Measurements from ENCODE around the gene TRPV5. TPM values are rescaled to one million over a fixed set of nuclear protein-coding genes. Genes with fewer than 3 reads are reported as not detected.

The TRPV5 gene
- total and polyA plus RNA-seq, 2 of the 4 experiments (the other 2 are of a cell fraction), result not detected

- Histone ChIP-seq H3K56ac (ENCODE audit: extremely low read depth, insufficient read depth, low read length) (no peak overlapping the region), H4K5ac (ENCODE audit: low read depth, low read length) (no peak overlapping the region), H2BK5ac (ENCODE audit: low read depth, low read length, poor library complexity, severe bottlenecking) (no peak overlapping the region), H4K91ac (ENCODE audit: insufficient read depth, low read depth, low read length) (no peak overlapping the region), H2BK15ac (ENCODE audit: low read depth, low read length) (no peak overlapping the region), H3K23ac (ENCODE audit: low read depth, low read length) (no peak overlapping the region), H3K79me1 (ENCODE audit: low read depth in 1 of 2, low read length in 2 of 2) (no peaks in the 10 kb centered on the region), H3K9me1 (ENCODE audit: insufficient read depth, low read length) (no peaks in the 10 kb centered on the region), H3K9ac (ENCODE audit: low read depth, low read length) (no peak overlapping the region), H2AK9ac (replicated peaks; ENCODE audit: low read depth, low read length, poor library complexity) (no peak overlapping the region), H2BK20ac (ENCODE audit: low read depth, low read length) (no peak overlapping the region), H3K4me1 (ENCODE audit: control insufficient read depth, insufficient read depth, low read length) (no peaks in the 10 kb centered on the region), H3K14ac (replicated peaks; ENCODE audit: low read depth, low read length) (no peak overlapping the region), H2AFZ (replicated peaks; ENCODE audit: low read length, poor library complexity) (no peak overlapping the region), H2BK120ac (ENCODE audit: low read depth, low read length) (no peak overlapping the region), H3K18ac (ENCODE audit: low read depth, low read length) (no peak overlapping the region), H3K4me3 (ENCODE audit: insufficient read depth, low read depth, low read length) (no peak overlapping the region), H3K27ac (ENCODE audit: insufficient read depth, low read length) (no peak overlapping the region), H4K20me1 (ENCODE audit: insufficient read depth, low read length) (no peaks in the 10 kb centered on the region), H3K9me3 (ENCODE audit: control insufficient read depth, insufficient read depth, low read length) (peaks cover 3% of the 10 kb centered on the region; the same call in 1 of the 2 replicates), H3K27me3 (ENCODE audit: control insufficient read depth, insufficient read depth, low read length) (no peaks in the 10 kb centered on the region), H3K4ac (ENCODE audit: low read depth, low read length) (no peak overlapping the region), H3K4me2 (ENCODE audit: low read depth, low read length) (no peak overlapping the region), H2AK5ac (ENCODE audit: low read depth, low read length) (no peak overlapping the region), H3K36me3 (ENCODE audit: control insufficient read depth, insufficient read depth, low read length) (no peaks in the 10 kb centered on the region), H4K8ac (ENCODE audit: low read depth in 2 of 2, low read length in 2 of 2) (no peak overlapping the region)
- in situ Hi-C loops (cut with MboI; ENCODE audit: low sequenced_read_pairs) (no loop called here), intact Hi-C loops (cut with micrococcal nuclease) (no loop called here), dilution Hi-C loops (cut with HindIII; ENCODE audit: low sequenced_read_pairs, unreplicated experiment) (no loop called here)
- no TSS peak for BruUV-seq (replicated peaks)
- TF ChIP-seq MAZ (IDR thresholded peaks at IDR 0.05; ENCODE audit: borderline replicate concordance, low read depth, low read length) (no peak), CHD1 (IDR thresholded peaks at IDR 0.05; ENCODE audit: low read depth, low read length) (no peak), FOS (IDR thresholded peaks at IDR 0.05; ENCODE audit: low read depth, low read length) (no peak), CEBPB (IDR thresholded peaks at IDR 0.05; ENCODE audit: low read depth, low read length) (no peak), RAD21 (IDR thresholded peaks at IDR 0.05; ENCODE audit: low read length) (no peak), USF2 (IDR thresholded peaks at IDR 0.05; ENCODE audit: low read depth, low read length) (no peak), MAFK (IDR thresholded peaks at IDR 0.05; ENCODE audit: low read depth, low read length) (no peak), MXI1 (IDR thresholded peaks at IDR 0.05; ENCODE audit: borderline replicate concordance, low read depth, low read length) (no peak), RFX5 (IDR thresholded peaks at IDR 0.05; ENCODE audit: low read depth, low read length) (no peak), BHLHE40 (IDR thresholded peaks at IDR 0.05; ENCODE audit: low read depth, low read length) (no peak)
- DNase-seq (no peak), ATAC-seq (ENCODE audit: low read depth) (no peak)
- 0% methylated on average over 1 of the region's 6 CpGs; no CpG with 5 or more reads in 1 of the 2 experiments for WGBS, 2 experiments (ENCODE audit: extremely low coverage in 2 of 2, insufficient read length in 1 of 2)
- CTCF ChIA-PET, result interaction anchor here (0.5 kb wide), 1 partner anchor 61 kb away, joined by 3 read pairs; no protein-coding TSS in a partner anchor
- POLR2A ChIA-PET (ENCODE audit: unreplicated experiment), result no interaction called here
Observed at GRCh38 chr7:142964502-142965246, 31.1 kb upstream of the TRPV5 start.
